Liver (tissue), 9 donors: Measurements from ENCODE around the gene HP. TPM values are rescaled to one million over a fixed set of nuclear protein-coding genes. Genes with fewer than 3 reads are reported as not detected.
A peak's percentile ranks its signal among the peaks of the same experiment; 100 is the strongest.

ENCODE experiments used
- DNase-seq: peaks from one replicate; pipeline ENCODE4 v3.0.0-alpha.2; 2017; ENCODE audit warnings: low spot score
- H3K27ac ChIP-seq, 2 donors: one replicate each; pipeline ENCODE4 v1.7.0; 2013; ENCODE audit warnings: inconsistent platforms in 2 of 2, low read length in 2 of 2, control low read depth in 1 of 2, low read depth in 1 of 2, mild to moderate bottlenecking in 1 of 2
- H3K27me3 ChIP-seq, 4 donors: one replicate each; pipeline versions ENCODE4 v1.6.1 to v1.7.0; 2013; ENCODE audit warnings: low read length in 3 of 4, inconsistent platforms in 1 of 4, mild to moderate bottlenecking in 1 of 4, moderate library complexity in 1 of 4; ENCODE audit not compliant: control insufficient read depth in 4 of 4, insufficient read depth in 4 of 4
- H3K36me3 ChIP-seq, 4 donors: one replicate each; pipeline versions ENCODE4 v1.6.1 to v1.7.0; 2013; ENCODE audit warnings: low read length in 3 of 4, mild to moderate bottlenecking in 3 of 4, low read depth in 1 of 4, moderate library complexity in 1 of 4; ENCODE audit not compliant: control insufficient read depth in 4 of 4, insufficient read depth in 3 of 4
- H3K4me1 ChIP-seq, 4 donors: one replicate each; pipeline versions ENCODE4 v1.6.1 to v1.7.0; 2013; ENCODE audit warnings: low read length in 3 of 4, mild to moderate bottlenecking in 3 of 4, moderate library complexity in 1 of 4; ENCODE audit not compliant: control insufficient read depth in 4 of 4, insufficient read depth in 4 of 4
- H3K4me3 ChIP-seq, 3 donors: one replicate each; pipeline versions ENCODE4 v1.6.1 to v1.7.0; 2013; ENCODE audit warnings: low read length in 3 of 3, control low read depth in 1 of 3, low read depth in 1 of 3, mild to moderate bottlenecking in 1 of 3
- H3K9ac ChIP-seq, 2 donors: one replicate each; pipeline ENCODE4 v1.7.0; 2013; ENCODE audit warnings: low read length in 2 of 2, mild to moderate bottlenecking in 2 of 2, moderate library complexity in 2 of 2, control low read depth in 1 of 2, low read depth in 1 of 2
- H3K9me3 ChIP-seq, 4 donors: one replicate each; pipeline versions ENCODE4 v1.6.1 to v1.7.0; 2013; ENCODE audit warnings: low read length in 3 of 4; ENCODE audit not compliant: control insufficient read depth in 4 of 4
- ATF3 ChIP-seq: IDR thresholded peaks from 2 replicates; pipeline ENCODE4 v1.6.1; 2016; ENCODE audit warnings: antibody characterized with exemption
- CTCF ChIP-seq: fragments of 150-350 bp; IDR thresholded peaks from 2 replicates; pipeline ENCODE4 v1.5.1; 2017; ENCODE audit warnings: improper control_type of control experiment, low read depth, low read length; ENCODE audit not compliant: missing input control
- EGR1 ChIP-seq, 2 donors: IDR thresholded peaks; 2 replicates each; pipeline ENCODE4 v1.6.1; 2016 to 2018; ENCODE audit warnings: antibody characterized with exemption in 2 of 2, low read depth in 2 of 2
- FOXA1 ChIP-seq: IDR thresholded peaks from 2 replicates; pipeline ENCODE4 v1.6.1; 2016; ENCODE audit warnings: antibody characterized with exemption
- FOXA2 ChIP-seq: IDR thresholded peaks from 2 replicates; pipeline ENCODE4 v1.6.1; 2016; ENCODE audit warnings: antibody characterized with exemption
- GABPA ChIP-seq, 2 donors: IDR thresholded peaks in 1 of 2; conservative IDR thresholded peaks in 1 of 2; 2 replicates each; pipeline ENCODE4 v1.6.1; 2016; ENCODE audit warnings: antibody characterized with exemption in 2 of 2, mild to moderate bottlenecking in 1 of 2, moderate library complexity in 1 of 2
- HNF4A ChIP-seq, 2 donors: conservative IDR thresholded peaks; 2 replicates each; pipeline ENCODE4 v1.6.1; 2016; ENCODE audit warnings: antibody characterized with exemption in 2 of 2, mild to moderate bottlenecking in 2 of 2
- HNF4G ChIP-seq: IDR thresholded peaks from 2 replicates; pipeline ENCODE4 v1.6.1; 2016; ENCODE audit warnings: antibody characterized with exemption
- JUND ChIP-seq, 2 donors: IDR thresholded peaks; 2 replicates each; pipeline ENCODE4 v1.6.1; 2016; ENCODE audit warnings: antibody characterized with exemption in 2 of 2
- MAX ChIP-seq: IDR thresholded peaks from 2 replicates; pipeline ENCODE4 v1.6.1; 2016; ENCODE audit warnings: antibody characterized with exemption
- NR2F2 ChIP-seq: IDR thresholded peaks from 2 replicates; pipeline ENCODE4 v1.6.1; 2016; ENCODE audit warnings: antibody characterized with exemption
- RAD21 ChIP-seq, 2 donors: IDR thresholded peaks; 2 replicates each; pipeline ENCODE4 v1.6.1; 2016; ENCODE audit warnings: antibody characterized with exemption in 2 of 2, mild to moderate bottlenecking in 2 of 2
- REST ChIP-seq: IDR thresholded peaks from 2 replicates; pipeline ENCODE4 v1.6.1; 2016; ENCODE audit warnings: antibody characterized with exemption, mild to moderate bottlenecking
- RXRA ChIP-seq, 2 donors: IDR thresholded peaks; 2 replicates each; pipeline ENCODE4 v1.6.1; 2017 to 2018; ENCODE audit warnings: antibody characterized with exemption in 2 of 2, mild to moderate bottlenecking in 1 of 2
- SP1 ChIP-seq: IDR thresholded peaks from 2 replicates; pipeline ENCODE4 v1.6.1; 2018; ENCODE audit warnings: antibody characterized with exemption, mild to moderate bottlenecking
- TAF1 ChIP-seq: conservative IDR thresholded peaks from 2 replicates; pipeline ENCODE4 v1.6.1; 2016; ENCODE audit warnings: antibody characterized with exemption, mild to moderate bottlenecking
- YY1 ChIP-seq: IDR thresholded peaks from 2 replicates; pipeline ENCODE4 v1.6.1; 2016; ENCODE audit warnings: antibody characterized with exemption, mild to moderate bottlenecking
- ZBTB33 ChIP-seq: IDR thresholded peaks from 2 replicates; pipeline ENCODE4 v1.6.1; 2016; ENCODE audit warnings: antibody characterized with exemption
- WGBS: extraction: QIAGEN DNeasy Blood & Tissue Kit; methylation state at CpG from one replicate; pipeline ENCODE4 v1.1.7; 2013; 5-methylcytosine and 5-hydroxymethylcytosine counted together
- polyA plus RNA-seq, 2 donors: library from polyadenylated mRNA; stranded (reverse) in 1 of 2; unstranded in 1 of 2; fragments of 200-250 nt in 1 of 2; fragments of >200 nt in 1 of 2; fragmentation: Nextera tagmentation in 1 of 2; extraction: Ambion mirVana in 1 of 2; gene quantifications; one replicate each; pipeline versions ENCODE4 v1.2.1 to v1.2.3, GENCODE V29; 2013 to 2015
- total RNA-seq, 2 donors: library from RNA; depleted of rRNA; stranded (reverse); fragments of >200 nt; gene quantifications; one replicate each; pipeline ENCODE4 v1.2.3, GENCODE V29; 2014
- donor health status: healthy.
- donor health status: healthy.
- donor health status: healthy.
- donor health status: healthy.
- donor health status: healthy.

Gene HP
- total and polyA plus RNA-seq, 4 donors, result 13,922 to 117,679 (median 53,485) TPM

- peak overlapping the region; percentile 29 to 70 for H3K9ac ChIP-seq
- no peak for TF ChIP-seq REST
- peak in 1 of 2 donors; percentile 8 for TF ChIP-seq RXRA (IDR thresholded peaks at IDR 0.05)
- peak overlapping the region; percentile 78 to 81 for H3K27ac ChIP-seq
- under 1% methylated on average over 22 of the region's 22 CpGs for WGBS
- no peaks in the 10 kb centered on the region for H3K9me3 ChIP-seq
- H3K36me3 ChIP-seq, result peaks cover 12 to 45% (median 36%) of the 10 kb centered on the region in 4 donors
- H3K27me3 ChIP-seq, result no peaks in the 10 kb centered on the region
- H3K4me1 ChIP-seq, result peaks cover 0 to 38% (median 29%) of the 10 kb centered on the region in 4 donors
- H3K4me3 ChIP-seq, result peak overlapping the region; percentile 65 to 97 (median 93)
- no peak for DNase-seq
Observed at GRCh38 chr16:72092832-72093447, 38.6 kb downstream of the HP start.

- H3K27me3 ChIP-seq, result no peaks in the 10 kb centered on the region
- peak within 1 kb of the TSS; percentile 78 to 88 for H3K27ac ChIP-seq
- peaks cover 0 to 38% (median 29%) of the 10 kb centered on the region in 4 donors for H3K4me1 ChIP-seq
- H3K9me3 ChIP-seq, result no peaks in the 10 kb centered on the region
- WGBS, result under 1% methylated on average over 43 of the region's 43 CpGs
- peak within 1 kb of the TSS; percentile 65 to 99 (median 98) for H3K4me3 ChIP-seq
- H3K36me3 ChIP-seq, result peaks cover 13 to 42% (median 33%) of the 10 kb centered on the region in 4 donors
- DNase-seq, result peak; percentile 88
- peak; percentile 88 for TF ChIP-seq MAX
- TF ChIP-seq JUND (IDR thresholded peaks at IDR 0.05), result peak; percentile 86 to 92
- peak; percentile 65 to 83 for TF ChIP-seq RXRA (IDR thresholded peaks at IDR 0.05)
- TF ChIP-seq HNF4A (conservative IDR thresholded peaks at IDR 0.05), result peak; percentile 64 to 79
- peak; percentile 80 for TF ChIP-seq NR2F2
- TF ChIP-seq ATF3, result no peak
- TF ChIP-seq TAF1, result peak; percentile 99
- TF ChIP-seq FOXA2, result peak; percentile 16
- peak; percentile 57 to 64 for TF ChIP-seq RAD21 (IDR thresholded peaks at IDR 0.05)
- peak; percentile 100 for TF ChIP-seq YY1
- no peak for TF ChIP-seq ZBTB33
- TF ChIP-seq CTCF, result no peak
- TF ChIP-seq REST, result peak; percentile 94
- no peak for TF ChIP-seq HNF4G
- TF ChIP-seq EGR1 (IDR thresholded peaks at IDR 0.05; ENCODE audit: low read depth in 2 of 2), result peak; percentile 32 to 83
- peak; percentile 92 to 98 for TF ChIP-seq GABPA (IDR thresholded peaks at IDR 0.05 in 1 of 2, conservative IDR thresholded peaks at IDR 0.05 in 1 of 2)
- TF ChIP-seq FOXA1, result no peak
- peak; percentile 89 for TF ChIP-seq SP1
- peak within 1 kb of the TSS; percentile 94 for H3K9ac ChIP-seq
Observed at GRCh38 chr16:72093448-72094265, 39.4 kb downstream of the HP start, which contains the start of the genes DHX38 and TXNL4B. TSS of gene DHX38 (plus strand) at chr16:72093847. CDS start at chr16:72096158, 2,311 bp downstream. TSS of gene TXNL4B (minus strand) at chr16:72093620. CDS start at chr16:72090749, 2,871 bp downstream.
